Stimulated activated CD4-positive, alpha-beta T cell treated with anti-CD3 and anti-CD28 coated beads, Interleukin-4, amount 100 ng/mL, for 4 hours (primary cell): ENCODE results near the gene GHRHR.

Source experiments
- DNase-seq, 2 experiments: peaks; one replicate each; pipeline ENCODE4 v3.0.0-alpha.2; 2020

The GHRHR gene

DNA sequence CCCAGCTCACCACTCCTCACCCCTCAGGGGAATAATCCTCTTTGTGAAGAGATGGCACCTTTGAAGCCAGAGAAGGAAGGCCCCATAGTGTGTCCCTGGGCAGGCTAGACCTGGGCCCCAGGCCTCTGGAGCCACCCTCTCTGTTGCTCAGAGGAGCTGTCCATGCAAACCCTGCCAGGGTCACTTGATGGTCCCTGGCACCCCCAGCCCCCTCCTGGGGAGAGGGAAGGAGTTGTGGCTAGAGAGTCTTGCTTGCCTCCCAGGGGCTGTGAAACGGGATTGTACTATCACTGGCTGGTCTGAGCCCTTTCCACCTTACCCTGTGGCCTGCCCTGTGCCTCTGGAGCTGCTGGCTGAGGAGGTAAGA, 5.8 kb downstream of the GHRHR start:
- DNase-seq = no peak

GRCh38 chr7:30970074-30970473, 6.3 kb downstream of the GHRHR start:
- no peak for DNase-seq

DNA sequence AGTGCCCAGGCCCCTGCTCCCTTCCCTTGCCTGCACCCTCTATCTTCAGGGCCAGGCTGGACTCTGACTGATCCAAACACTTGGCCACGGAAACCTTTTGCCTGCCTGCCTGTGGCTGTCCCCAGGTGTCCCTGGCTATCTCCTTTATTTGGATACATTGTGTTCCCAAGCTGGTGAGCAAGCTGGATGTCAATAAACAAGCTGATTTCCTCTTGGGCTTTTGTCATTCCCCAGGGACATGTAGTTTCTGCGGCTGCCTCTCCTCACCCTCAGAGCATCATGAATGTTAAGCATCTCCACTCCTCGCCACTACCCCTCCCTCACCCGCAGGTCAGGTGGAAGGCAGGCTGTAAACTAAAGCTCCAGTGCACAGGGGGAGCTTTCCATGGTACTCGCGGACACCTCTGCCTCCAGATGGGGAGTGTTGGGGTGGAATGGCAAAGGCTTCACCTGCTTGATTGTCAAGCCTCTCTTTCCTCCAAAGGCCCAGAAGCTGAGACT, 6.9 kb downstream of the GHRHR start:
- DNase-seq = no peak

DNA sequence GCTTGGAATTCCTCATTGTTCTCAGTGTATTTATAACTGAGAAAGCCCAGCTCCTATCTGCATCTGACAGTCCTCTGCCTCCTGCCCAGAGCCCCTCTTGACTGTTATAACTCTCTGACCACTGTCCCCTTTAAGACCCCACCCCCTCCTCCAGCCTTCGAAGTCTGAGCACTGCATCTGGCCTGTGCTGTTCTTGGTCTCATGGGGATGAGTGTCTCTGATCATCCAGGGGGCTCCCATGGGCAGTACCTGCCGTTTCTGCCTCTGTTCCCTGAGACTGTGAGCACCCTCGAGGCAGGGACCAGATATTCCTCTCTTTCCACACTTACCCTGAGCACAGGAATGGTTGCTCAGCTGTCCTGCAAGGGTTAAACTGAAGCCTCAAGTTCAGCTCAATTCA, 7.7 kb downstream of the GHRHR start:
- no peak for DNase-seq

GRCh38 chr7:30971840-30972563, 8.2 kb downstream of the GHRHR start:
- no peak for DNase-seq

- no peak for DNase-seq
Observed at GRCh38 chr7:30973292-30973691, 9.5 kb downstream of the GHRHR start.

GRCh38 chr7:30973791-30974604, 10.2 kb downstream of the GHRHR start:
- no peak for DNase-seq

- DNase-seq = peak in 1 of 2 experiments; percentile 18
Observed at GRCh38 chr7:30974605-30975255, 11.0 kb downstream of the GHRHR start.

- DNase-seq = no peak
Observed at GRCh38 chr7:30975256-30975899, 11.6 kb downstream of the GHRHR start.

DNA sequence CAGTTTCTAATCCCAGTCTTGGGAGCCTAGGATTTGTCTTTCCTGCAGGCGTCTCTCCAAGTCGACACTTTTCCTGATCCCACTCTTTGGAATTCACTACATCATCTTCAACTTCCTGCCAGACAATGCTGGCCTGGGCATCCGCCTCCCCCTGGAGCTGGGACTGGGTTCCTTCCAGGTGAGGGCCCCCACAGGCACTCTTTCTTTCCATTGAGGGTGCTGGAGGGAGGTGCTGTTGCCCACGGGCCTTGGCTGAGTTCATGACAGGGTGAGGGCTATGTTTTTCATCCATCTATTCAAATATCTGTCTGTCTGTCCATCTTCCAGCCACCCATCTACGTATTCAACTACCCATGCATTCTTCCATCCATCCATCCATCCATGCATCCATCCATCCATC, 12.6 kb downstream of the GHRHR start:
- no peak for DNase-seq

DNA sequence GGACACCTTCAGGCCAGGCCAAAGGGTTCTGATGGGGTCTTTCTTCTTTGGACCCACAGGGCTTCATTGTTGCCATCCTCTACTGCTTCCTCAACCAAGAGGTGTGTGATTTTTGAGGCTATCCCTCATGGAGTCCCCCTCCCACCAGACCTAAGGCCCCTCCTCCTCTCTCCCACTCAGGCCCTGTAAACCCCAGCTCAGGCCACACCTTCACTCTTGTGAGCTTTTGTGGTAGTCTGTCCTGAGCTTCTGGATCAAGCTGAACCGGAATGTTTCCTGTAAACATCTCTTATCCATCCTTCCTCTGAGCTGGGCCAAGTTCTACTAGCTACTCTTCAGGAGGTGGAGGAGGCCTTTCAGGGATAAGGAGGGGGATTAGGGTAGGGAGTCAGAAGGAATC, 13.5 kb downstream of the GHRHR start:
- DNase-seq = no peak

DNA sequence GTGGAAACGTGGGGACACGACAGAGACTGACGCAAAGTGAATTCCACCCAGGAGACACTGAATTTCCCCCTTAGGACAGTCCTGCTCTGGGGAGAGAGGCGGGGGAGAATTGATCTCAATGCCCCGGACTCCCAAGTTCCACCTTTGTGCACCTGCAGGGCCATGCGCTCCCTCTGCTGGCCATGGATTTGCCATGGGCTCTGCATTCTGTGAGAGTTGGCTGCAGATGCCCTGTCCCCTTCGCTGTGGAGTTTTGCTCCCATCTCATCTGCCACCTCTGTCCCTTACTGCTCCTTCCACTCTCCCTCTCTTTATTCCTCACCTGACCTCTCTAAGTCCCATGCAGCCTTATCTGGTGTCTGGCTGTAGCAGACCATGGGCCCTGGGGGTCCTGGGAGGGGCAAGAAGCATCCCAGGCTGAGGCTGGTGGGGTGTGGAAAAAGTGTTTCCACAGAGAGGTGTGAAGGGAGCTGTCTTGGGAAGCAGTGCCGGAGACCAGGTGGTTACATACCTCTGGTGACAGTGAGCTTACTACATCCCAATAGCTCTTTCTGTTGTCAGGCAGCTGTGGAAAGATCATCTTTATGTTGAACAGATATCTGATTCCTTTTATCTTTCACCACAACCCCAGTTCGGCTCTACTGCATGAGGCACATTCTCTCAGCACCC, 14.3 kb downstream of the GHRHR start:
- no peak for DNase-seq

DNA sequence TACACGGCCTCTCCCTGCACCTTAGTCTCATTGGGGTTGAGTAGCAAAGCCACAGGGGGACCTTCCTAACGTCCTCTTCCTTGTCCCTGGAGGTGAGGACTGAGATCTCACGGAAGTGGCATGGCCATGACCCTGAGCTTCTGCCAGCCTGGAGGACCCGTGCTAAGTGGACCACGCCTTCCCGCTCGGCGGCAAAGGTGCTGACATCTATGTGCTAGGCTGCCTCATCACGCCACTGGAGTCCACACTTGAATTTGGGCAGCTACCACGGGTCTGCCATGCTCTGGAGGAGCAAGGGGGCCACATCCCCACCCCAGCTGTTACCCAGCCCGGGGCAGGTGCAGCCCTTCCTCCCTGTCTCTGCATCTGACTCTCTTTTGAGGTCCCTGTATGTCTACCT, 15.3 kb downstream of the GHRHR start:
- DNase-seq = no peak

DNA sequence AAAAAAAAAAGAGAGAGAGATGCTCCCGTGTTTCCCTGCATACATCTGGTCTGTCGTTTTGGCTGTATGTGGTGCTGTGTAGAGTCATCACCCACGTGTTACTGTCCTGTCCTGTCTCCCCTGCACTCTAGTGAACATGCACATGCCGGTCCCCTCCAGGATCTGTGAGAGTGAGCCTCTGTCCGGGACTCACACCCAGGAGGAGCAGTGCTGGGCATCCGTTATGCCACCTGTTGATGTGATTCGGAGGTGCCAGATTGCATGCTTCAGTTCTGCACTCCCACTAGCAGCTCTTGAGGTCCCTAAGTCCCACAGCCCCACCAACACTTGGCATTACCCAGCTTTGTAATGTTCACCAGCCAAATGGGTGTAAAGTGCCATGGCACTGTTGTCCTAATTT, 16.4 kb downstream of the GHRHR start:
- no peak for DNase-seq

DNA sequence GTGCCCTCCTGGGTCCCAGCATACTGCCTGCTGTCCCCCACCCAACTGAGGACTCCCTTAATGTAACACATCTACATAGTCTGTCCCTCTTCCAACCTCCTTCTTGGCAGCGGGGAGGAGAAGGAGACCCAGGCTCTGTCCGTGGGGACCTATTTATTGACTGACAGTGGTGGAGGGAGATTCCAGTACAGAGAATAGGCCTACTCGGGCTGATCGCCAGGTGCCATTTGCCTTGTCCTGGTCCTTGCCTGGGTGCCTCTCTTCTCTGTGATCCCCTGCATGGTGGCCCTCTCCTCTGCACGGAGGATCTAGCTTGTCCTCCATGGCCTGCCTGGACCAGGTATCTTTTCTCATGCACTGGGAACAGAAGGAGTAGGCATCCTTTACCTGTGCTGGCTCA, 17.0 kb downstream of the GHRHR start:
- no peak for DNase-seq

DNA sequence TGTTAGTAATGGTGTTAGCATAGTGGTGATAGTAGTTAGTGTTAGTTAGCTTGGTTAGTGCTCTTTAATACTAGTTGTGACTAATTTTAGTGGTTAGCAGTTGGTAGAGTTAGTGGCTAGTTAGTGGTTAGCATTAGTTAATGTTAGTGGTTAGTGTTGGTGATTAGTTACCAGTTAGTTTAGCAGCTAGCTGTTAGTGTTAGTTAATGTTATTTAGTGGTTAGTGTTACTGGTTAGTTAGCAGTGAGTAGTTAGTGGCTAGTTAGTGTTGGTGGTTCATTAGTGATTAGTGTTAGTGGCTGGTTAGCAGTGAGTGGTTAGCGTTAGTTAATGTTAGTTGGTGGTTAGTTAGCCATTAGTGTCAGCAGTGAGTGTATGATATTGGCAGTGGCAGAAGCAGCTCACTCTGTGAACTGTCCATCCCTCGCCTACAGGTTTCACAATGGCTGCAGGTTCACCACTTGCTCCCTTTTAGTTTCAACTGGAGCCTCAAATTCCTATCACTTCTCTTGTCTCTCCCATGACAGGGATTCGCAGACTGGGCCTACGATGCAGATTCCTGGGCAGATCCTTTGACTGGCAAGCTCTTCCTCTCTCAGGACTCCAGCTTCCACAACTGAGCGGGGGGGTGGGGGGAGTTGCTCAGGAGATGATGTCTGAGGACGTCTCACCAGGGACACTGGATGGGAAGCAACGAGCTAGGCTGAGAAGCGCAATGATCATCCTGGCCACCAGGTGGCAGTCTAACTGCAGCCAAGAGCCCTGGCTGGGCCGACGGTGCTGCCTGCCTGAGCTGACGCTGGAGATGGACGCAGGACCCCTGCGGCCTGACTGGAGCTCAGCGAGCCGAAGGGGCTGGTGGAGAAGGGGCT, 19.5 kb downstream of the GHRHR start:
- DNase-seq = peak; percentile 54 to 73

DNA sequence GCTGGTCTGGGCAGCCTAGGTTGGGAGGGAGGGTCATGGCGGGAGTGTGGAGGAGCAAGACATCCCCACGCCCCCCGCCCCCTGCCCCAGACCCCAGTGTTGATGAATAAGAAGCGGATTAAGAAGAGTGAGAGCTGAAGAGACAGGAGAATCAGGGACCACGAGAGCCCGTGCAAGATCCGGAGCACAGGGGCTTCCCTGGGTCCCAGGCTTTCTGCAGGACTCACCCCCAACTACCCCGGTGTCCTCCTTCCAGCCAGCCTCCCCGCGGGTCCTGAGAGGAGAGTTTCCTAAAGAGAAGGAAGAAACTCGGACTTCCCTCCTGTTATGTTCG, 20.1 kb downstream of the GHRHR start:
- no peak for DNase-seq

DNA sequence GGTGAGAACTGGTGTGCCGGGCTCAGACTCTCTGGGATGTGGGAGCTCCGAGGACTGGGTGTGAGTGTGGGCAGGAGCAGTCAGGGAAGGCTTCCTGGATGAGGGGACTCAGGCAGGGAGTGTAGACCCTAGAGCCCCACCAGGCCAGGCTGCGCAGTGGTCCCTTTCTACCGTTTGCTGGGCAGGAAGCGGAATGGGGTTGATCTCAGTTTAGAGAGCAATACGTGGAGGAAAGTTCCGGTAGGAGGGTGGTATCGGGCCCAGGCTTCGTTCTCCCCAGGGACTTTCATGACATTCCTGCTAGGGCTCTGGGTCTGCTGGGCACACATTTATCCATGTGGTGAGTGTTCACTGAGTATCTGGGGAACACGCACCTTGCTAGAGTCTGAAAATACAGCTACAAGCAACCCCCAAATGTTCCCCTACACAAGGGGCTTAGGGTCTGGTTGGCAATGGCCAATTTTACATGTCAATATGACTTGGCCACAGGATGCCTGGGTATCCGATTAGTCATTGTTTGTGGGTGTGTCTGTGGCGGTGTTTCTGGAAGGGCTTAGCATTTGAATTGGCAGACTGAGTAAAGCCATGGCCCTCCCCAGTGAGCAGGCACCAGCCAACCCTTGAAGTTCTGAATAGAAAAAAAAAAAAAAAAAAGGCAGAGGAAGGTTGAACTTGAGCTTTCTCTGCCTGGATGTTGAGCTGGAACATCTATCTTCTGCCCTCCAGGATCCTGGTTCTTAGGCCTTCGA, 20.8 kb downstream of the GHRHR start:
- no peak for DNase-seq

DNA sequence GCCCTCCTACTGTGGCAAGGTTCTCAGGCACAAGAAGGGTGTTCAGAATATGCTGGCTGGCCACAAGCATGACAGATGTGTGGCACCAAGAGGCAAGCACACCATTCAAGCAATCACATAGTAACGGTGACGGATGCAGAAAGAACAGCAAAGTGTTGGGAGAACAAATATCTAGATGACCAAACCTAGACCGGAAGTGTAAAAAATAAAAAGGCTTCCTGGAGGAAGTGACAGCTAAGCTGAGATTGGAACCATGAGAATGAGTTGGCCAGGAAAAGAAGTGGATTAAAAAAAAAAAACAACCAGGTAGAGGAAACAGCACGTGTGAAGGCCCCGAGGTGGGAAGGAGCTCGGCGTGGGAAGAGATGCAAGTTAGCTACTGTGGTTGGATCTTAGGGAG, 22.0 kb downstream of the GHRHR start:
- DNase-seq = no peak

DNA sequence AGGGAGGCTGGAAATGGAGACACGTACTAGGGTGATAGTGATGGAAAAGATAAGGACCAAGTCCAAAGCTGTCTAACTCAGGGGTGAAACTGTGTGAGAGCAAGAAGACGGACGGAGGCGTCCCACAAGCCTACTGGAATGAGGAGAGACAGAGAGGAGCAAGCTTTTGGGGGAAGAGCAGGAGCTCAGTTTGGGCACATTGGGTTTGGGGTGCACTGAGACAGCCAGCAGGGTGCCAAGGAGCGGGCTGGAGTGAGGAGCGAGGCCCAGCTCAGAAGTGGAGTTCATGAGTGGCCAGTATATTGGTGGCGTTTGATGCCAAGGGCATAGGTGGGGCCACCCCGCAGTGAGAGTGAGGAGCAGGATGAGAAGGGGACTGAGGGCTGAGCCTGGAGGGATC, 22.6 kb downstream of the GHRHR start:
- DNase-seq = no peak

GRCh38 chr7:30986738-30987137, 23.0 kb downstream of the GHRHR start:
- no peak for DNase-seq
